A549 (cell line): ENCODE data around the gene CD68.

Experiments
- FOSB ChIP-seq: fragments of 250-450 bp; sonication (Bioruptor Pico); IDR thresholded peaks from 2 replicates; pipeline ENCODE4 v1.5.0; 2020; ENCODE audit warnings: mild to moderate bottlenecking, moderate library complexity
- JUN ChIP-seq, 2 experiments: fragments of >200 bp; sonication (Bioruptor Twin); formaldehyde crosslinking; IDR thresholded peaks; 2 replicates in 1 of 2; 3 replicates in 1 of 2; pipeline ENCODE4 v1.6.1; 2016 to 2017
- POLR2A ChIP-seq: IDR thresholded peaks from 2 replicates; pipeline ENCODE4 v1.6.1; 2012; ENCODE audit warnings: mild to moderate bottlenecking, low read length

DNA sequence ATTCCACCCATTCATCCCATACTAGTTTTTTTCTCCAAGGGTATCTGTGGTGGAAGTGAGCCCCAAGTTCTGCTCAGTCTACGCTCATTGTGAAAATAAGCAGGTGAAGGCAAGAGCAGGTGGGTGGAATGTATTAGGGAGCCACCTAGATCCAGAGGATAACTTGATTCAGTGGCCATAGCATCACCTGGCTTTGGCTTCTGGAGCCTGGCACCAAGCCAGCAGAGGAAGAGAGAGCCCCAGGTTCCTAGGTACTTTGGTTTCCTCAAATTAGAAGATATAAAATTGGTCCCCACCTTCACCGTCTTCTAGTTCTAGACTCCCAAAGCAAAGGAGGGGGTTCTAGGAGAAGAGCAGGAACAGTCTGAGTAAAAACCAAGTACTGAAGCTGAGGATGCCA lies 31.2 kb downstream of the CD68 start:
- TF ChIP-seq POLR2A = no peak
- no peak for TF ChIP-seq JUN (IDR thresholded peaks at IDR 0.05)
- no peak for TF ChIP-seq FOSB
